ENCODE data around the gene PIEZO2. TPM values are rescaled to one million over a fixed set of nuclear protein-coding genes. Genes with fewer than 3 reads are reported as not detected.

The PIEZO2 gene
- total RNA-seq, 1 experiment from 2014 or later = 0.11 TPM

DNA sequence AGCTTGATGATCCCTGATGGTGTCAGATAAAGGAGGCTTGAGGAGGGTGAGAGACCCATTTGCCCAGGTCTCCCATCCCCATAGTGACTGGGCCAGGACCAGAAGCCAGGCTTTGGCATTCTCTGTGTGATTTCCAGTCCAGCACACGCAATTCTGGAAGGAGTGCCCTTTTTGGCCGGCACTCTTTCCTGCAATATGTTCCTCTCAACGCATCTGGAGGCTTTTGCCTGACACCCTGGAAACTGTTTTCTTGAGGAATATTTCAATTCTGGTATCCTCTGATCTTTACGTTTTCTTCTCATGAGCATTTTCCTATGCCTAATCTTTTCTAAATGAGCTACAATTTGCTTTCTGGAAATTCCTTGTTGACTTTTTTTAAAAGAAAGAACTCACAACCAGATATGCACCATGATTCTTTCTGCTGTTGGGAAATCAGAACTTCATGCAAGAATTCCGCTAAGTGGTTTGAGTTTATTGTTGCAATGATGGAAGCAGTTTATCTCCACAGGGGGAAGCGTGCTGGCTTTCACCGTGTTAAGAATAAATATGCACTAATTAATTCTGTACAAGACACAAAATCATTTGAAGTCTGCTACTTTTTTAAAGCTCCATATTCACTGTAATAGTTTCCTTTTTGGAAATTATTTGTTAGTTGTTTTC, 479.8 kb downstream of the PIEZO2 start:
- TF ChIP-seq, protein P1, sequence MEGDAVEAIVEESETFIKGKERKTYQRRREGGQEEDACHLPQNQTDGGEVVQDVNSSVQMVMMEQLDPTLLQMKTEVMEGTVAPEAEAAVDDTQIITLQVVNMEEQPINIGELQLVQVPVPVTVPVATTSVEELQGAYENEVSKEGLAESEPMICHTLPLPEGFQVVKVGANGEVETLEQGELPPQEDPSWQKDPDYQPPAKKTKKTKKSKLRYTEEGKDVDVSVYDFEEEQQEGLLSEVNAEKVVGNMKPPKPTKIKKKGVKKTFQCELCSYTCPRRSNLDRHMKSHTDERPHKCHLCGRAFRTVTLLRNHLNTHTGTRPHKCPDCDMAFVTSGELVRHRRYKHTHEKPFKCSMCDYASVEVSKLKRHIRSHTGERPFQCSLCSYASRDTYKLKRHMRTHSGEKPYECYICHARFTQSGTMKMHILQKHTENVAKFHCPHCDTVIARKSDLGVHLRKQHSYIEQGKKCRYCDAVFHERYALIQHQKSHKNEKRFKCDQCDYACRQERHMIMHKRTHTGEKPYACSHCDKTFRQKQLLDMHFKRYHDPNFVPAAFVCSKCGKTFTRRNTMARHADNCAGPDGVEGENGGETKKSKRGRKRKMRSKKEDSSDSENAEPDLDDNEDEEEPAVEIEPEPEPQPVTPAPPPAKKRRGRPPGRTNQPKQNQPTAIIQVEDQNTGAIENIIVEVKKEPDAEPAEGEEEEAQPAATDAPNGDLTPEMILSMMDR (IDR thresholded peaks at IDR 0.05; ENCODE audit: insufficient read depth in 1 of 2, low read depth in 1 of 2, low read length in 1 of 2, severe bottlenecking in 1 of 2, unreplicated experiment in 1 of 2) = no peak
- Histone ChIP-seq H3K9me3 (no peaks in the 10 kb centered on the region), H3K27me3 (replicated peaks; ENCODE audit: control insufficient read depth, insufficient read depth, low read length) (peaks cover 2% of the 10 kb centered on the region; the same call in 1 of the 2 replicates), H3K36me3 (ENCODE audit: control insufficient read depth, insufficient read depth, low read length) (no peaks in the 10 kb centered on the region), H3K4me1 (no peaks in the 10 kb centered on the region), H3K4me3 (ENCODE audit: low read depth, low read length) (no peak overlapping the region)
- no TSS peak for BruUV-seq (replicated peaks)
- Mint-ChIP-seq H3K27ac (ENCODE audit: unreplicated experiment) (no peak overlapping the region), H3K4me3 (ENCODE audit: unreplicated experiment) (no peak overlapping the region), H3K36me3 (ENCODE audit: insufficient read depth, unreplicated experiment) (no peaks in the 10 kb centered on the region), H3K9me3 (ENCODE audit: unreplicated experiment) (no peaks in the 10 kb centered on the region), H3K4me1 (ENCODE audit: low read depth, unreplicated experiment) (no peaks in the 10 kb centered on the region), H3K27me3 (ENCODE audit: insufficient read depth, unreplicated experiment) (peaks cover 21% of the 10 kb centered on the region)
- POLR2A ChIA-PET = no interaction called here
- no peak for DNase-seq
- CTCF ChIA-PET = no interaction called here
- intact Hi-C loops (cut with micrococcal nuclease; ENCODE audit: unreplicated experiment) = no loop called here

DNA sequence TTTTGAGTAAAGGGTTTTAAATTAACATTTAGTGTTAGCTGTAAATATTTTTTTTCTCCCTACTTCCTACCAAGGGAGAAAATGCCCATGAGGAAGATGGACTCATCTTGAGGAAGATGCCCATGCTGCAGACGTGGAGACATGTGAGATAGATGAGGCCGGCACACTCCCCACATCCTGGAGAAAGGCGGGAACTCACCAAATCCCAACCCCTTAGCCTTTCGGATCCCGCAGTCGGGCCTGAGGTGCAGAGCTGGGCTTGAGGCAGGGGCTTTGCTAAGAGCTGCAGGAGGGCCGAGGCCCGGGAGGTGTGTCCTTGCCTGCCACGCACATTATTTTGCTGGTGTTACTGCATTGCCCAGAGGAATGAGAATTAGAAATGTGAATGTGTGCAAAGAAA, 485.6 kb downstream of the PIEZO2 start:
- TF ChIP-seq, protein P1 (IDR thresholded peaks at IDR 0.05; ENCODE audit: insufficient read depth in 1 of 2, low read depth in 1 of 2, low read length in 1 of 2, severe bottlenecking in 1 of 2, unreplicated experiment in 1 of 2) = no peak
- Mint-ChIP-seq H3K27ac (ENCODE audit: unreplicated experiment) (no peak overlapping the region), H3K36me3 (ENCODE audit: insufficient read depth, unreplicated experiment) (no peaks in the 10 kb centered on the region), H3K9me3 (ENCODE audit: unreplicated experiment) (no peaks in the 10 kb centered on the region), H3K27me3 (ENCODE audit: insufficient read depth, unreplicated experiment) (peaks cover 16% of the 10 kb centered on the region), H3K4me1 (ENCODE audit: low read depth, unreplicated experiment) (no peaks in the 10 kb centered on the region), H3K4me3 (ENCODE audit: unreplicated experiment) (no peak overlapping the region)
- DNase-seq = no peak
- no peaks in the 10 kb centered on the region; the same call in 1 of the 2 replicates for H3K27me3 ChIP-seq (replicated peaks; ENCODE audit: control insufficient read depth, insufficient read depth, low read length)
- H3K9me3 ChIP-seq = no peaks in the 10 kb centered on the region
- ChIA-PET CTCF (no interaction called here), POLR2A (no interaction called here)
- no peaks in the 10 kb centered on the region for H3K4me1 ChIP-seq
- intact Hi-C loops (cut with micrococcal nuclease; ENCODE audit: unreplicated experiment) = no loop called here
- no TSS peak for BruUV-seq (replicated peaks)
- H3K36me3 ChIP-seq (ENCODE audit: control insufficient read depth, insufficient read depth, low read length) = no peaks in the 10 kb centered on the region
- no peak overlapping the region for H3K4me3 ChIP-seq (ENCODE audit: low read depth, low read length)

- no peaks in the 10 kb centered on the region for H3K9me3 ChIP-seq
- H3K36me3 ChIP-seq (ENCODE audit: control insufficient read depth, insufficient read depth, low read length) = no peaks in the 10 kb centered on the region
- Mint-ChIP-seq H3K9me3 (ENCODE audit: unreplicated experiment) (no peaks in the 10 kb centered on the region), H3K4me3 (ENCODE audit: unreplicated experiment) (no peak overlapping the region), H3K27ac (ENCODE audit: unreplicated experiment) (no peak overlapping the region), H3K27me3 (ENCODE audit: insufficient read depth, unreplicated experiment) (peaks cover 11% of the 10 kb centered on the region), H3K36me3 (ENCODE audit: insufficient read depth, unreplicated experiment) (no peaks in the 10 kb centered on the region), H3K4me1 (ENCODE audit: low read depth, unreplicated experiment) (no peaks in the 10 kb centered on the region)
- POLR2A ChIA-PET = no interaction called here
- no TSS peak for BruUV-seq (replicated peaks)
- H3K4me1 ChIP-seq = no peaks in the 10 kb centered on the region
- DNase-seq = no peak
- intact Hi-C loops (cut with micrococcal nuclease; ENCODE audit: unreplicated experiment) = no loop called here
- no peaks in the 10 kb centered on the region; the same call in 1 of the 2 replicates for H3K27me3 ChIP-seq (replicated peaks; ENCODE audit: control insufficient read depth, insufficient read depth, low read length)
- TF ChIP-seq, protein P1 (IDR thresholded peaks at IDR 0.05; ENCODE audit: insufficient read depth in 1 of 2, low read depth in 1 of 2, low read length in 1 of 2, severe bottlenecking in 1 of 2, unreplicated experiment in 1 of 2) = no peak
- CTCF ChIA-PET = no interaction called here
- no peak overlapping the region for H3K4me3 ChIP-seq (ENCODE audit: low read depth, low read length)
Observed at GRCh38 chr18:10661317-10661716, 488.1 kb downstream of the PIEZO2 start.
